Stomach (tissue), 9 donors: ENCODE data around the gene HIBCH. TPM values are rescaled to one million over a fixed set of nuclear protein-coding genes. Genes with fewer than 3 reads are reported as not detected.

Source experiments
- DNase-seq, 2 donors: peaks; one replicate each; pipeline versions ENCODE4 v3.0.0 to v3.0.0-alpha.2; 2013 to 2019
- H3K27ac ChIP-seq, 5 donors: fragments of 200-600 bp in 4 of 5; sonication (generic) in 4 of 5; one replicate each; pipeline ENCODE4 v1.5.1; 2013 to 2019; ENCODE audit warnings: mild to moderate bottlenecking in 1 of 5, moderate library complexity in 1 of 5
- H3K27me3 ChIP-seq, 3 donors: fragments of 200-600 bp; sonication (generic); one replicate each; pipeline ENCODE4 v1.5.1; 2017 to 2019; ENCODE audit warnings: mixed run types in 1 of 3
- H3K36me3 ChIP-seq, 4 donors: fragments of 200-600 bp; sonication (generic); 1 replicate in 3 of 4; 2 replicates in 1 of 4; pipeline ENCODE4 v1.5.1; 2016 to 2019
- H3K4me1 ChIP-seq, 4 donors: fragments of 200-600 bp; sonication (generic); one replicate each; pipeline ENCODE4 v1.5.1; 2016 to 2019
- H3K4me3 ChIP-seq, 4 donors: fragments of 200-600 bp; sonication (generic) in 3 of 4; one replicate each; pipeline ENCODE4 v1.5.1; 2016 to 2019; ENCODE audit warnings: mild to moderate bottlenecking in 1 of 4
- H3K9me3 ChIP-seq, 4 donors: fragments of 200-600 bp; sonication (generic); one replicate each; pipeline ENCODE4 v1.5.1; 2016 to 2019
- EP300 ChIP-seq: sonication (generic); formaldehyde crosslinking; IDR thresholded peaks from one replicate; pipeline ENCODE4 v1.6.1; 2017; ENCODE audit warnings: antibody characterized with exemption
- POLR2A ChIP-seq, 4 donors: fragments of 450-650 bp; IDR thresholded peaks; one replicate each; pipeline ENCODE4 v1.6.1; 2016; ENCODE audit warnings: antibody characterized with exemption in 4 of 4, control low read depth in 2 of 4, mild to moderate bottlenecking in 1 of 4, moderate library complexity in 1 of 4
- POLR2AphosphoS5 ChIP-seq, 3 donors: sonication (generic); formaldehyde crosslinking; IDR thresholded peaks; one replicate each; pipeline ENCODE4 v1.6.1; 2016; ENCODE audit warnings: antibody characterized with exemption in 3 of 3
- WGBS, 5 donors: extraction: QIAGEN DNeasy Blood & Tissue Kit in 3 of 5; methylation state at CpG; one replicate each; pipeline versions ENCODE4 v1.1.5 to v1.1.7; 2013 to 2018; 5-methylcytosine and 5-hydroxymethylcytosine counted together
- intact Hi-C: fragments of 100-400 bp; cut with DNase I; formaldehyde crosslinking; loops from one replicate; pipeline ENCODE4 v1.15.1; 2023; ENCODE audit warnings: low total_unique reads
- polyA plus RNA-seq, 3 donors: library from polyadenylated mRNA; stranded (reverse); fragments of 200-250 nt; gene quantifications; one replicate each; pipeline ENCODE4 v1.2.3, GENCODE V29; 2013
- total RNA-seq, 5 donors: library from RNA; depleted of rRNA; stranded (reverse); fragments of >200 nt; gene quantifications; one replicate each; pipeline versions ENCODE4 v1.1.0 to v1.2.3, GENCODE V29; 2014 to 2016
- TF ChIP-seq, protein P1 (sequence below), 7 experiments: fragments of 450-650 bp in 4 of 7; fragments of 200-600 bp in 3 of 7; sonication (generic) in 3 of 7; IDR thresholded peaks; one replicate each; pipeline ENCODE4 v1.5.1; 2016 to 2019; ENCODE audit warnings: antibody characterized with exemption in 7 of 7, control low read depth in 2 of 7, mild to moderate bottlenecking in 1 of 7
- donor health status: healthy with polysubstance abuse.
- donor health status: Bipolar disorder and iron deficiency.
- donor health status: healthy.

HIBCH gene
- total and polyA plus RNA-seq, 8 donors, result 10.3 to 93.3 (median 23.1) TPM

DNA sequence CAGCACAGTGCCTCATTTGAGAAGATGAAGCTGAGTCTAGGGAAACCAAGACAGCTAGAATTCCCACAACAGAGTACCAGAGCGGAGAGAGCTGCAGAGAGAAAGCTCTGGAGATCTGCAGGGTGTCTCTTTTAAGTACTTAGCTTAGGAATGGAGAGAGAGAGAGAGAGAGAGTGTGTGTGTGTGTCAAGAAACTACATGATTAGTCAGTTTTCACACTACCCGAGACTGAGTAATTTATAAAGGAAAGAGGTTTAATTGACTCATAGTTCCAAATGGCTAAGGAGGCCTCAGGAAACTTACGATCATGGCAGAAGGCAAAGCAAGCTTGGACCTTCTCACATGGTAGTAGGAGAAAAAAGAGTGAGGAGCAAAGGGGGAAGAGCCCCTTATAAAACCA, 64.0 kb downstream of the HIBCH start:
- WGBS, 5 donors, result 87 to 96% (median 95%) methylated on average over 3 of the region's 3 CpGs
- Histone ChIP-seq H3K9me3 (no peaks in the 10 kb centered on the region), H3K4me3 (no peak overlapping the region), H3K27me3 (no peaks in the 10 kb centered on the region), H3K27ac (no peak overlapping the region), H3K36me3 (peaks cover 7 to 76% (median 64%) of the 10 kb centered on the region in 4 donors), H3K4me1 (no peaks in the 10 kb centered on the region)
- no peak for DNase-seq
- intact Hi-C loops, result no loop called here
- TF ChIP-seq EP300, result no peak
- no peak for TF ChIP-seq POLR2AphosphoS5 (IDR thresholded peaks at IDR 0.05)
- TF ChIP-seq, protein P1, sequence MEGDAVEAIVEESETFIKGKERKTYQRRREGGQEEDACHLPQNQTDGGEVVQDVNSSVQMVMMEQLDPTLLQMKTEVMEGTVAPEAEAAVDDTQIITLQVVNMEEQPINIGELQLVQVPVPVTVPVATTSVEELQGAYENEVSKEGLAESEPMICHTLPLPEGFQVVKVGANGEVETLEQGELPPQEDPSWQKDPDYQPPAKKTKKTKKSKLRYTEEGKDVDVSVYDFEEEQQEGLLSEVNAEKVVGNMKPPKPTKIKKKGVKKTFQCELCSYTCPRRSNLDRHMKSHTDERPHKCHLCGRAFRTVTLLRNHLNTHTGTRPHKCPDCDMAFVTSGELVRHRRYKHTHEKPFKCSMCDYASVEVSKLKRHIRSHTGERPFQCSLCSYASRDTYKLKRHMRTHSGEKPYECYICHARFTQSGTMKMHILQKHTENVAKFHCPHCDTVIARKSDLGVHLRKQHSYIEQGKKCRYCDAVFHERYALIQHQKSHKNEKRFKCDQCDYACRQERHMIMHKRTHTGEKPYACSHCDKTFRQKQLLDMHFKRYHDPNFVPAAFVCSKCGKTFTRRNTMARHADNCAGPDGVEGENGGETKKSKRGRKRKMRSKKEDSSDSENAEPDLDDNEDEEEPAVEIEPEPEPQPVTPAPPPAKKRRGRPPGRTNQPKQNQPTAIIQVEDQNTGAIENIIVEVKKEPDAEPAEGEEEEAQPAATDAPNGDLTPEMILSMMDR (IDR thresholded peaks at IDR 0.05), result no peak
- no peak for TF ChIP-seq POLR2A (IDR thresholded peaks at IDR 0.05)

DNA sequence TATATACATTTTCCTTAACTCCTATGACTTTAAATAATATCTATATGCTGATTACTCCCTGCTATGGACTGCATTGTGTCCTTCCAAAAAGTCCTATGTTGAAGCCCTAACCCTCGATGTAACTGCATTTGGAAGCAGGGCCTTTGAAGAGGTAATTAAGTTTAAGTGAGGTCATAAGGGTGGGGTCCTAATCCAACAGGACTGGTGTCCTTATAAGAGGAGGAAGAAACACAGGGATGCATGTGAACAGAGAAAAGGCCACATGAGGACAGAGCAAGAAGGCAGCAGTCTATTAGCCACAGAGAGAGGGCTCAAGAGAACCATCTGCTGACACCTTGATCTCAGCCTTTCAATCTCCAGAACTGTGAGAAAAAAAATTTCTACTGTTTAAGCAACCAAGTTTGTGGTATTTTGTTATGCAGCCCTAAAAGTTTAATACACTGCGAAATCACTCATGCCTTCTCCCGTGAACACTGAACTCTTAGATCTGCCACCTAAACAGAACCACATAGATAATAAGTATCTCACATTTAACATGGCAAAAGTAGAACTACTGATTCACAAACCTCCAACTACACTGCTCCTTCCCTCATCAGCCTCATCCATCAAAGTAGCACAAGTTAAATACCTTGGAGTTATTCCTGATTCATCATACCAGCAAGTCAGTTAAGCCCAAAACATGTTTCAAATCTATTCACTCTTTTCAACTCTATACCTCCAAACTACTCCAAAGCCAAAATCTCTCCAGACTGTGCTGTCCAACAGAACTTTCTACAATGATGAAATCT, 65.4 kb downstream of the HIBCH start:
- 91 to 97% (median 95%) methylated on average over 3 of the region's 3 CpGs for WGBS, 5 donors
- no peak overlapping the region for H3K27ac ChIP-seq
- no peaks in the 10 kb centered on the region for H3K27me3 ChIP-seq
- no peaks in the 10 kb centered on the region for H3K4me1 ChIP-seq
- intact Hi-C loops, result no loop called here
- no peak overlapping the region for H3K4me3 ChIP-seq
- TF ChIP-seq POLR2AphosphoS5 (IDR thresholded peaks at IDR 0.05) (no peak), EP300 (no peak), POLR2A (IDR thresholded peaks at IDR 0.05) (no peak)
- TF ChIP-seq, protein P1 (IDR thresholded peaks at IDR 0.05), result no peak
- peaks cover 7 to 77% (median 56%) of the 10 kb centered on the region in 4 donors for H3K36me3 ChIP-seq
- H3K9me3 ChIP-seq, result no peaks in the 10 kb centered on the region
- DNase-seq, result no peak

DNA sequence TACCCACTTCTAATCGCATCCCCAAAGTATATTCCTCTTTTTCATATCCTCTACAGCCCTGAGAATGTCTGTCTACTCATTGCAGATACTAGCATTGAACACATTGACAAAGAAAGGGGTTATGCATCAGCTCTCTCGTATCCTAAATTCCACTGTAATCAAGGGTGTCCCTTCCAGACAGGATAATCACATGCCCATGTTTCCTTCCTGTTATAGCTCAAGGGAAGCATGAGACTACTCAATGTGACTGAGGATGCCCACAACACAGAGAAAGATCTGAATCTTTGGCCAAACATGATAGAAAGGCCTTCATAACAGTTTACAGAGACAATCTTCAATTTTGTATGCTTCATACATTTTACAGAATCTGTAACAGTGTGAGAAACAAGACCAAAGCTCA, 69.2 kb downstream of the HIBCH start:
- DNase-seq, result no peak
- no peaks in the 10 kb centered on the region for H3K4me1 ChIP-seq
- H3K36me3 ChIP-seq, result peaks cover 7 to 64% (median 34%) of the 10 kb centered on the region in 4 donors
- no peaks in the 10 kb centered on the region for H3K27me3 ChIP-seq
- 87 to 95% (median 93%) methylated on average over 2 of the region's 2 CpGs for WGBS, 5 donors
- no peaks in the 10 kb centered on the region for H3K9me3 ChIP-seq
- H3K4me3 ChIP-seq, result no peak overlapping the region
- TF ChIP-seq, protein P1 (IDR thresholded peaks at IDR 0.05), result no peak
- TF ChIP-seq EP300, result no peak
- no peak for TF ChIP-seq POLR2A (IDR thresholded peaks at IDR 0.05)
- no peak for TF ChIP-seq POLR2AphosphoS5 (IDR thresholded peaks at IDR 0.05)
- intact Hi-C loops, result no loop called here
- H3K27ac ChIP-seq, result no peak overlapping the region

DNA sequence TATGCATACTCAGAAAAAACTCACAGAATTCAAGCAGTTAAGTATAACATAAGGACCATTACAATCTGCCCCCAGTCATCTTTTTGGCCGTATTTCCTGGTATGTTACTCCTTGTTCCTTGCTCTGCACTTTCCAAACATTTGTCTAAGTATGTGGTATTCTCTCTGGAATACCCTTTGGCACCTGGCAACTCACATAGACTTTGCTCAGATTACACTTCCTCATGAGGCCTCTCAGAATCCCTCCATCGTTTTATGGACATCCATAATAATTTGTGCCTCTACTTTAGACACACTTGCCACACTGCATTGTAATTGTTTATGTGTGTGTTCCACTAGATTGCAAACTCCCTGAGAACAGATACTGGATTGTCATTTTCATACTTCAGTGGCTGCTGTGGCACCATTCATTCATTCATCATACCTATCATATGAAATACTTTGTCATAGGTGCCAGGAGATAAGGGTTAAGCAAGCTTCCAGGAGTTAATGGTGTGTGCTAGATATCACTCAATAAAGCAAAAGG, 84.0 kb downstream of the HIBCH start:
- TF ChIP-seq POLR2AphosphoS5 (IDR thresholded peaks at IDR 0.05) (no peak), POLR2A (IDR thresholded peaks at IDR 0.05) (no peak), EP300 (no peak)
- TF ChIP-seq, protein P1 (IDR thresholded peaks at IDR 0.05), result no peak

More for the DNA sequence above, 84.0 kb downstream of the HIBCH start:
- peaks cover 0 to 36% (median 15%) of the 10 kb centered on the region in 4 donors for H3K36me3 ChIP-seq
- no peaks in the 10 kb centered on the region for H3K4me1 ChIP-seq
- H3K9me3 ChIP-seq, result no peaks in the 10 kb centered on the region
- WGBS, 5 donors, result 71 to 91% (median 75%) methylated on average over 2 of the region's 2 CpGs
- H3K27ac ChIP-seq, result no peak overlapping the region
- H3K4me3 ChIP-seq, result no peak overlapping the region
- intact Hi-C loops, result no loop called here
- H3K27me3 ChIP-seq, result no peaks in the 10 kb centered on the region
- DNase-seq, result no peak
